NCI-H82 (cell line): Measurements from ENCODE around the gene PREP.
A peak's percentile ranks its signal among the peaks of the same experiment; 100 is the strongest.

Source experiments
- DNase-seq: peaks from one replicate; lab custom pipeline; 2025; lab: John Stamatoyannopoulos, UW

Gene PREP

DNA sequence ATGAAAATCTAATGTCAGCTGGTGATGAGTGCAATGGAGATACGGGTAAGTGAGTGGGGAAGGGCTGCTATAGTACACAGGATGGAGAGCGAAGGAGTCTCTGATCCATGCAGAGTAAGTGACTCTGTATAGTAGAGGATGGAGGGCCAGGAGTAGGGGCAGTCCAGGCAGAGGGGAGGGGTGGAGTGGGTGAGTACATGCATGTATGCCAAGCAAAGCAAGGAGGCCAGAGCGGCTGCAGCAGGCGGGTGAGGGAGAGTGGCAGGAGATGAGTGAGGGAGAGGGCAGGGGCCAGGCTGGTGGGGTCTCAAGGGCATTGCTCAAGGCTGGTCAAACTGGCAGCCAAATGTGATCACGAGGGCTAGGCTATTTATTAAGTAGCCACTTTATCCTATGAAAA lies 94.0 kb downstream of the PREP start:
- no peak for DNase-seq

- DNase-seq: no peak
Measured at GRCh38 chr6:105305521-105305920, 97.4 kb downstream of the PREP start.

GRCh38 chr6:105304825-105305224 lies 98.1 kb downstream of the PREP start:
- DNase-seq: no peak

DNA sequence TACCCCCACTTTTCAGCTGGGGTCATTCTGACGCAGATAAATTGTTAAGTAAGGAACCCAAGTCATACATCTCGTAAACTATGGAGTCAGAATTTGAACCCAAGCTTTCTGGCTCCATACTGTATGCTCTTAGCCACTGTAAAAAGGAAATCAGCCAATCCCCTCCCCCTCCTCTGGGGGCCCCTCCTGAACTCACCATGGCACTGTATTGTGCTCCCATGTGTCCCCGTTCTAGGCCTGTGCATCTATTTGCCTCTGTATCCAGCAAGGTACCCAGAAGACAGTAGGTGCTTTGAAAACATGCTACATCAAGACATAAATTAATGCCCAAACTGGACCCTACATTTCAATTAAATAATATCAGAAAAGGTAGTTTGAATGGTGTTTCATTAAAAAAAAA lies 98.5 kb downstream of the PREP start:
- no peak for DNase-seq

GRCh38 chr6:105302617-105303128 lies 100.2 kb downstream of the PREP start:
- DNase-seq: no peak

GRCh38 chr6:105301756-105302616 lies 100.9 kb downstream of the PREP start:
- DNase-seq: no peak

GRCh38 chr6:105301072-105301503 lies 101.8 kb downstream of the PREP start:
- no peak for DNase-seq

- no peak for DNase-seq
Measured at GRCh38 chr6:105300090-105300489, 102.8 kb downstream of the PREP start.

GRCh38 chr6:105294129-105294528 lies 108.8 kb downstream of the PREP start:
- no peak for DNase-seq

DNA sequence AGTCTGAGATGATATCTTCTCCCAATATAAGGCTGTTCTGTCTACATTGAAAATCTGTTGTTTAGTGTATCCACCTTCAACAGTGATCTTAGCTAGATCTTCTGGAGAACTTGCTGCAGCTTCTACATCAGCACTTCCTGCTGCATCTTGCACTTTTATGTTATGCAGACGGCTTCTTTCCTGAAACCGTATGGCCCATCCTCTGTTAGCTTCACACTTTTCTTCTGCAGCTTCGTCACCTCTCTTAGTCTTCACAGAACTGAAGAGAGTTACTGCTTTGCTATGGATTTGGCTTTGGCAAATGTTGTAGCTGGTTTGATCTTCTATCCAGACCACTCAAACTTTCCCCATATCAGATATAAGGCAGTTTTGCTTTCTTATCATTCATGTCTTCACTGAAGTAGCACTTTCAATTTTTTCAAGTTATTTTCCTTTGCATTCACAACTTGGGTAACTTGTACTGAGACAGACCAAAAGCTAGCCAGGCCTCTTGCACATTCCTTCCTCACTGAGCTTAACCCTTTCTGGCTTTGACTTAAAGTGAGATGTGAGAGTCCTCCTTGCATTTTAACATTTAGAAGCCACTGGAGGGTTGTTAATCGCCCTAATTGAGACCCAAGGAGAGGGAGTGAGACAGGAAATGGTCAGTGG lies 110.1 kb downstream of the PREP start:
- no peak for DNase-seq

DNA sequence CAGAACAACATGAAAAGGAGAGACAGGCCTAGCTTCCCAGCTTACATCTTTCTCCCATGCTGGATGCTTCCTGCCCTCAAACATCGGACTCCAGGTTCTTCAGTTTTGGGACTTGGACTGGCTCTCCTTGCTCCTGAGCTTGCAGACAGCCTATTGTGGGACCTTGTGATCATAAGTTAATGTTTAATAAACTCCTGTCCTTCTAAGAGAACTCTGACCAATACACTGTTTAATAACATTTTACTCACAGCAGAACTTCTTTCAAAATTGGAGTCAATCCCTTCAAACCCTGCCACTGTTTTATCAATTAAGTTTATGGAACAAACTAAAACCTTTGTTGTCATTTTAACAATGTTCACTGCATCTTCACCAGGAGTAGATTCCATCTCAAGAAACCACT lies 111.4 kb downstream of the PREP start:
- no peak for DNase-seq

- peak; percentile 52 for DNase-seq
Measured at GRCh38 chr6:105282631-105283585, 120.0 kb downstream of the PREP start.

DNA sequence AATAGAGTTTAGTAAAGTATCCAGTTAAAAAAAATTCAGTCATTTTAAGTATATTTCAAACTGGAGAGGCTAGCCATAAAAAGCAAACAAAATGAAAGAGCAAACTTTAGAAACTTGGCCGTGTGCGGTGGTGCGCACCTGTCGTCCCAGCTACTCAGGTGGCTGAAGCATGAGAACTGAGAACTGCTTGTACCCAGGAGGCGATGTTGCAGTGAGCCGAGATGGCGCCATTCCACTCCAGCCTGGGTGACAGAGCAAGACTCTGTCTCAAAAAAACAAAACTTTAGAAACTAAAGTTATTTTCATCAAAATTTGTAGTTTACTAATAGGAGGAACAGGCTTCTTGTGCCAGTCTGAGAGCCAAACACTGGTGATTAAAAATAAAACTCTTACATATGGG lies 122.8 kb downstream of the PREP start:
- no peak for DNase-seq

DNA sequence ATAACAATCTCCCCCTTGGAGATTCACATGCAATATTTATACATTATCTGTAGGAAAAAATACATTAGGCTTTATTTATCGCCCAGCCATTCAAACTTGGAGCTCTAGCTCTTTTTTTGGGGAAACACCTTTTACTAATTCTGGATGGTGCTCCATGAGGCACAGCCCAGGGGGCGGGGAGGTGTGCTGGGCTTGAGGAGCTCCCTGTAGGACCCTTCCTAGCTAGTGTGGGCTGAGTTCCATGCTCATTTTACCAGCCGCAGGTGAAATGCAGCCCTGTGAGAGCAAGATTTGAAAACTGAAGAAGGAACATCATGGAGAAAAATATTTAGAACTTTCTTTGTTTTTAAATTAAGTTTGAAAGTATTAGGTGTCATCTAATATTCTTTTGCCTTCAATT lies 123.4 kb downstream of the PREP start:
- no peak for DNase-seq

- no peak for DNase-seq
Measured at GRCh38 chr6:105278813-105279212, 124.1 kb downstream of the PREP start.

DNA sequence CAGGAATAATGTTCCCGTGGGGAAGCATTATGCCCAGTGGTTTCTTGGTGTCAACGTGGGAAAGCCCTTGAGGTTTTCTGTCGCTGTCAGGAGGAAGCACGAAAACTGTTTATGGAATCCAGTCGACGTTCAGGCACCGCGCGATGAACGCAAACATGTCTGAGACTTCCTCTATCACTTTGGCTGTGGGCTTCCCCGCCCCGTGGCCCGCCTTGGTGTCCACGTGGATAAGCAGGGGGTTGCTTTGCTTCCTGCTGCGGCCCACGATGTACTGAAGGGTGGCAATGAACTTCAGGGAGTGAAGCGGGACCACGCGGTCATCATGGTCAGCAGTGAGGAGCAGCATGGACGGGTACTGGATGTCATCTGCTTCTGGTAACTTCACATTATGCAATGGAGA lies 124.8 kb downstream of the PREP start:
- no peak for DNase-seq

GRCh38 chr6:105276374-105276773 lies 126.5 kb downstream of the PREP start:
- DNase-seq: no peak

GRCh38 chr6:105275542-105275941 lies 127.3 kb downstream of the PREP start:
- DNase-seq: no peak

DNA sequence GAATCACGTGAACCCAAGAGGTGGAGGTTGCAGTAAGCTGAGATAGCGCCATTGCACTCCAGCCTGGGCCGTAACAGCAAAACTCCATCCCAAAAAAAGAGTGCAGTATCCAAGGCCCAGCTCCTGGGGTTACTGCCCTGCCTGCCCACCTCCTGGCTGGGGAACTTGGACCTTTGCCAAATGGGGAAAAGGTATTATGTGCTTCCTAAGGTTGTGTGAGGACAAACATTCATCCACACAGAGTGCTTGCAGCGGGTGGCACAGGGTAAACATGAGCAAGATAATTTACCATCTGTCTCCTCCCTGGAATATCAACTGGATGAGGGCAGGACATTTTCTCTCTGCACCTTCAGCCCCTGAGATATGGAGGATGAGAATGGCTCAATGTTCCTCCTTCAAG lies 128.2 kb downstream of the PREP start:
- DNase-seq: peak; percentile 60

- no peak for DNase-seq
Measured at GRCh38 chr6:105273589-105273988, 129.3 kb downstream of the PREP start.

DNA sequence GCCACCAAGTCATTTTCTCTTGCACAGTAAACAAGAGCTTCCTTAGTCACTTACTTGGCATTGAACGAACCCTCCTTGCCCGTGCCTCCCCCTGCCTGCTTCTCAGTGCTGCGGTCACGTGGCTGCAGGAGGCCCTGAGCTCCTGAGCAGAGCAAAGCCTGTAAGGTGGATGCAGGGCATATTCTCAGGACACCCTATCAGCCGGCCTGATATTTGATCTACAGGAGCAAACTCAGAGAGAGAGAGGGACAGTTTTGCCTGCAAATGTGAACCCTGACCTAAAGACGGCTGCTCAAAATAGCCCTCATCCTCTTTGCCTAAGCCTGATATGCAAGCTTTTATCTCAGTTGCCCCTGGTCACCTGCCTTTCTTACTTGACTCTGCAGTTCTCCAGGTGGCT lies 130.1 kb downstream of the PREP start:
- peak; percentile 51 for DNase-seq

DNA sequence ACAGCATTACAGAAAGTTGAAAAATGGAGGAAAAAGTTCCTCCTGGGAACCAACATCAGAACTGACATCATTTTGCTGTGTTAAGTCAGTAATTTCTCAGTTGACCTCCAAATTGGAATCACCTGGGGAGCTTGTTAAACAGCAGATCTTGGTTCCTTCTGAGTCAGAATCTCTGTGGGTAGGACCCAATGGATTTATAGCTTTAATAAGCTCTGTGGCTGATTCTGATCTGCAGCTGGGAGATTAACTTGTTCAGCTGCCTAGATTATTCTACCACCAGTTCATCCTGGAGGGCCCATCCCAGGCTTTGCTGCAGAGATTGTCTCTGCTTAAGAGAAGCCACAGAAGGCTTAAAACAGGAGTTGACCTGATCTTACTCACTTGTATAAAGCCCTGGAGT lies 132.4 kb downstream of the PREP start:
- DNase-seq: peak; percentile 95
